Measurements from ENCODE around the gene UVSSA. TPM values are rescaled to one million over a fixed set of nuclear protein-coding genes. Genes with fewer than 3 reads are reported as not detected.
"Not testable (repeated sequence)": the region's sequence is repeated elsewhere in the genome, so short reads cannot be mapped to it uniquely, and the experiment has no call there.

The UVSSA gene
- polyA plus RNA-seq, 6 donors from 2014 or later = 2.0 to 5.6 (median 3.0) TPM

GRCh38 chr4:1416051-1416947, 69.3 kb downstream of the UVSSA start:
- peak overlapping the region in 2 of 8 donors; percentile 32 to 65 for H3K4me3 Mint-ChIP-seq
- peaks cover 0 to 6% (median 0%) of the 10 kb centered on the region in 7 donors for H3K9me3 Mint-ChIP-seq
- H3K27ac Mint-ChIP-seq = no peak overlapping the region
- H3K36me3 Mint-ChIP-seq = no peaks in the 10 kb centered on the region
- DNase-seq = no peak
- peaks cover 0 to 12% (median 5%) of the 10 kb centered on the region in 3 donors for H3K4me1 Mint-ChIP-seq
- no peak for ATAC-seq (ENCODE audit: low read depth in 2 of 2)
- peaks cover 37 to 85% (median 58%) of the 10 kb centered on the region in 3 donors for H3K27me3 Mint-ChIP-seq

DNA sequence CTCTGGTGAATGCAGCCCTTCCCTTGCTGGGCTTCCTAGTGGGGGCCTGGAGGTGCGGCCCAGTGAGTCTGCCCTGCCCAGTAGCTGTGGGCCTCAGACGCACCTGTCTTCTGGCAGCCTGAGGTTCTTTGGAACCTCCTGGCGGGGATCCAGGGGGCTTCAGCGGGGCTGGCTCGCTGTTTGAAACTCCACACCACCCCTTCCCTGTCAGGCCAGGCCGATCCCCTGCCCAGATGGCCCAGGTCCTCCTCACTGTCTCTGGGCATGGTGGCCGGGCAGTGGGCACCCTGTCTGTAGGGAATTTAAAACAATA, 69.9 kb downstream of the UVSSA start:
- H3K4me3 Mint-ChIP-seq = no peak overlapping the region
- H3K27me3 Mint-ChIP-seq = peaks cover 32 to 80% (median 52%) of the 10 kb centered on the region in 3 donors
- H3K27ac Mint-ChIP-seq = no peak overlapping the region
- no peaks in the 10 kb centered on the region for H3K36me3 Mint-ChIP-seq
- DNase-seq (no peak), ATAC-seq (ENCODE audit: low read depth in 2 of 2) (no peak)
- peaks cover 0 to 12% (median 5%) of the 10 kb centered on the region in 3 donors for H3K4me1 Mint-ChIP-seq
- H3K9me3 Mint-ChIP-seq = peaks cover 0 to 5% (median 0%) of the 10 kb centered on the region in 7 donors

DNA sequence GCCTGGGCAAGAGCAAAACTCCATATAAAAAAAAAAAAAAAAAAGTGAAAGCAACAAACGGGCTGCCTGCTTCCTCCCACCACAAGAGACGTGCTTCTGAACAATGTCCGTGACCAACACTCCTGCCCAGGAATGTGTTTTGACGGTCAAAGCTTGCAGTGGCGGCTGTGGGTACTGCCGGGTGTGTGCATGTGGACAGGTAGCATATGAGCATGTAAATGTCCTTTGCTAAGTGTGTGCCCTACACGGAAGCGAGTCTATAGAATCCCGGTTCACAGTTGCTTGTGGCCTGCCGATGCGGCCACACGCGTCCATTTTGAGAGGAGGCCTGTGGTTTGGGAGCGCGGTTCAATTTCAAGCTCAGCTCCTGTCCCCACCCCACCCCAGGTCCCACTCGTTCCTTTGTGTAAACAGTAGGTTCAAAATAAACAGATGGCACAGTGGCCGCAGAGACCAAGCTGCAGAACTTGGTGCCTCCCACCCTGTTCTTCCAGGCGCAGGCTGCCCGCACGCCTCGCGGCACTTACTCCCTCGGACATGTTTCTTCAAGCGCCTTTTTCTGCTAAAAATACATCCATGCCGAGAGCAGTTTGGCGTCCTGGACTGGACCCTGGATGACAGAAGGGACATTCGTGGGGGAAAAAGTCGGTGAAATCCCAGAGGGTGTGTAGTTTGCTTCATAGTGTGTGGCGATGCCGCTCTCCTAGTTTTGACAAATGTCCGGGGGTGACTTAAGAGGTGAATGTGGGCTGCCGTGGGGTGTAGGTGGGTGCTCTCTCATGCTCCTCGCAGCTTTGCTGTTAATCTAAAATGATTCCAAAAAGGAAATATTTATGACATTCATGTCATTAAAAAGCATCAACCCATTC, 70.7 kb downstream of the UVSSA start:
- H3K4me1 Mint-ChIP-seq = peaks cover 0 to 12% (median 5%) of the 10 kb centered on the region in 3 donors
- ATAC-seq (ENCODE audit: low read depth in 2 of 2) (no peak), DNase-seq (no peak)
- no peak overlapping the region for H3K4me3 Mint-ChIP-seq
- peaks cover 0 to 5% (median 0%) of the 10 kb centered on the region in 7 donors for H3K9me3 Mint-ChIP-seq
- peaks cover 35 to 80% (median 45%) of the 10 kb centered on the region in 3 donors for H3K27me3 Mint-ChIP-seq
- no peaks in the 10 kb centered on the region for H3K36me3 Mint-ChIP-seq
- no peak overlapping the region for H3K27ac Mint-ChIP-seq

GRCh38 chr4:1418494-1419285, 71.7 kb downstream of the UVSSA start:
- H3K36me3 Mint-ChIP-seq = no peaks in the 10 kb centered on the region
- peak overlapping the region in 1 of 8 donors; percentile 31 for H3K4me3 Mint-ChIP-seq
- no peak for DNase-seq
- H3K27ac Mint-ChIP-seq = no peak overlapping the region
- peaks cover 0 to 5% (median 0%) of the 10 kb centered on the region in 7 donors for H3K9me3 Mint-ChIP-seq
- peaks cover 36 to 74% (median 38%) of the 10 kb centered on the region in 3 donors for H3K27me3 Mint-ChIP-seq
- ATAC-seq (ENCODE audit: low read depth in 2 of 2) = no peak
- H3K4me1 Mint-ChIP-seq = peaks cover 0 to 10% (median 5%) of the 10 kb centered on the region in 3 donors

DNA sequence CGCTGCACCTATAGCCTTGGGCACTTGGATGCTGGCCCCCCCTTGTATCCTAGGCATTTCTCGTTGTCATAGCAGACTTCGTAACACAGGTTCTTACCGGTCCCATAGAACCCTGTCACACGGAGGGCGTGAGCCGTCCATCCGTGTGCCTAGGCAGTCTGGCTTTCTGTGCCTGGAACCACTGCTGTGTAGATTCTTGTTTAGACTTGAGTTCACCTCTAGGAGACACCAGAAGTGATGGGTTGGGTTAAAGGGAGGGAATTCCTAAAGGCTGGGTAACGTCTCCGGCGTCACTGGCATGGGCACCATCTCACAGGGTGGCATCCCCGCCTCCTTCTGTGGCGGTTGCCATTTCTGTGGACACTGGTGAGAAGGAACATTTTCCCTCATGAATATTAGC, 72.7 kb downstream of the UVSSA start:
- ATAC-seq (ENCODE audit: low read depth in 2 of 2) (no peak), DNase-seq (no peak)
- H3K36me3 Mint-ChIP-seq = no peaks in the 10 kb centered on the region
- H3K4me3 Mint-ChIP-seq = no peak overlapping the region
- peaks cover 35 to 79% (median 38%) of the 10 kb centered on the region in 3 donors for H3K27me3 Mint-ChIP-seq
- no peak overlapping the region for H3K27ac Mint-ChIP-seq
- peaks cover 0 to 5% (median 0%) of the 10 kb centered on the region in 7 donors for H3K9me3 Mint-ChIP-seq
- H3K4me1 Mint-ChIP-seq = peaks cover 0 to 6% (median 5%) of the 10 kb centered on the region in 3 donors

DNA sequence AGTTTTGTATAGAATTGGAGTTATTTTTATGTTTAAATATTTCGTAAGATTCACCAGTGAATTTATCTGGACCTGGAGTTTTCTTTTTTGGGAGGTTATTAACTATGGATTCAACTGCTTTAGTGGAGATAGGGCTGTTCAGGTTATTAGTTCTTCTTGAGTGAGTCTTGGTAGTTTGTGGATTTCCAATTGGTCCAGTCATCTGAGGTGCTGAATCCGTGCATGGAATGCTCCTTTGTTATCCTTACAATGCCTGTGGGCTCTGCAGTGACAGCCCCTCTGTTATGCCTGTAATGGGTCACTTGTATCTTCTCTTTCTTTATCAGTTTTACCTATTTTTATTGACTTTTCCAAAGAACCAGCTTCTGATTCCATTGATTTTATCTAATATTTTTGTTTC, 74.6 kb downstream of the UVSSA start:
- ATAC-seq (ENCODE audit: low read depth in 2 of 2) = no peak
- Mint-ChIP-seq H3K4me1 (peaks cover 0 to 1% (median 0%) of the 10 kb centered on the region in 3 donors), H3K27me3 (peaks cover 35 to 78% (median 38%) of the 10 kb centered on the region in 3 donors), H3K36me3 (no peaks in the 10 kb centered on the region), H3K9me3 (no peaks in the 10 kb centered on the region), H3K4me3 (no peak overlapping the region), H3K27ac (no peak overlapping the region)
- DNase-seq = no peak

GRCh38 chr4:1427010-1427409, 80.0 kb downstream of the UVSSA start:
- Mint-ChIP-seq H3K4me3 (no peak overlapping the region), H3K4me1 (no peaks in the 10 kb centered on the region), H3K27me3 (peaks cover 25 to 44% (median 30%) of the 10 kb centered on the region in 3 donors), H3K27ac (no peak overlapping the region), H3K36me3 (no peaks in the 10 kb centered on the region), H3K9me3 (no peaks in the 10 kb centered on the region)
- ATAC-seq (ENCODE audit: low read depth in 2 of 2) (no peak), DNase-seq (no peak)

DNA sequence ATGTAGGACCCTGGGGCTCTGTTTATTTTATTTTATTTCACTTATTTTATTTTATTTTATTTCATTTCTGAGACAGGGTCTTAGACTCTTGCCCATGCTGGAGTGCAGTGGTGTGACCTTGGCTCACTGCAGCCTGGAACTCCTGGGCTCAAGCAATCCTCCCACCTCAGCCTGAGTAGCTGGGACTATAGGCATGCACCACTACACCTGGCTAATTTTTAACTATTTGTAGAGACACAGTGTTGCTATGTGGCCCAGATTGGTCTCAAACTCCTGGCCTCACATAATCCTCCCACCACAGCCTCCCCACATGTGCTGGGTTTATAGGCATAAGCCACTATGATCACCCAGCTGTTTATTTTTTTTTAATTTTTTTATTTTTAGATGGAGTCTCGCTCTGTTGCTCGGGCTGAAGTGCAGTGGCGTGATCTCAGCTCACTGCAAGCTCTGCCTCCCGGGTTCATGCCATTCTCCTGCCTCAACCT, 96.7 kb downstream of the UVSSA start:
- ATAC-seq (ENCODE audit: low read depth in 2 of 2); H3K4me3 Mint-ChIP-seq; H3K9me3 Mint-ChIP-seq: not testable (repeated sequence)

More for the DNA sequence above, 96.7 kb downstream of the UVSSA start:
- H3K4me1 Mint-ChIP-seq, H3K36me3 Mint-ChIP-seq, DNase-seq: not testable (repeated sequence)
- peak overlapping the region in 1 of 6 donors; percentile 12 for H3K27ac Mint-ChIP-seq
- peaks cover 8 to 29% (median 22%) of the 10 kb centered on the region in 3 donors for H3K27me3 Mint-ChIP-seq

Other genes starting within 250 kb of the UVSSA start
- gene RNF212, start 233.6 kb upstream of the UVSSA start, polyA plus RNA-seq (ENCODE audit: low read depth in 6 of 6) = 10 to 100 TPM in 1 of 6 donors, 1 to 10 TPM in 4, under 1 TPM in 1; 0.79 to 11.6 (median 2.0) TPM
- 1 to 10 TPM in 5 of 6 donors, under 1 TPM in 1; 0.56 to 4.1 (median 1.5) TPM for gene SPON2, start 174.6 kb upstream of the UVSSA start, polyA plus RNA-seq (ENCODE audit: low read depth in 6 of 6)
- 10 to 100 TPM; 46.4 to 98.8 (median 79.8) TPM for gene CTBP1, start 98.1 kb upstream of the UVSSA start, polyA plus RNA-seq (ENCODE audit: low read depth in 6 of 6)
- 10 to 100 TPM; 45.7 to 72.6 (median 57.1) TPM for gene MAEA, start 57.3 kb upstream of the UVSSA start, polyA plus RNA-seq (ENCODE audit: low read depth in 6 of 6)
- not detected for gene NKX1-1, start 59.2 kb downstream of the UVSSA start, polyA plus RNA-seq (ENCODE audit: low read depth in 6 of 6)

All from naive B cell (primary cell).